ENCODE measurements around the gene LAYN. TPM values are rescaled to one million over a fixed set of nuclear protein-coding genes. Genes with fewer than 3 reads are reported as not detected.

Gene LAYN
- total RNA-seq, 1 experiment from 2014 or later: 3.7 TPM

DNA sequence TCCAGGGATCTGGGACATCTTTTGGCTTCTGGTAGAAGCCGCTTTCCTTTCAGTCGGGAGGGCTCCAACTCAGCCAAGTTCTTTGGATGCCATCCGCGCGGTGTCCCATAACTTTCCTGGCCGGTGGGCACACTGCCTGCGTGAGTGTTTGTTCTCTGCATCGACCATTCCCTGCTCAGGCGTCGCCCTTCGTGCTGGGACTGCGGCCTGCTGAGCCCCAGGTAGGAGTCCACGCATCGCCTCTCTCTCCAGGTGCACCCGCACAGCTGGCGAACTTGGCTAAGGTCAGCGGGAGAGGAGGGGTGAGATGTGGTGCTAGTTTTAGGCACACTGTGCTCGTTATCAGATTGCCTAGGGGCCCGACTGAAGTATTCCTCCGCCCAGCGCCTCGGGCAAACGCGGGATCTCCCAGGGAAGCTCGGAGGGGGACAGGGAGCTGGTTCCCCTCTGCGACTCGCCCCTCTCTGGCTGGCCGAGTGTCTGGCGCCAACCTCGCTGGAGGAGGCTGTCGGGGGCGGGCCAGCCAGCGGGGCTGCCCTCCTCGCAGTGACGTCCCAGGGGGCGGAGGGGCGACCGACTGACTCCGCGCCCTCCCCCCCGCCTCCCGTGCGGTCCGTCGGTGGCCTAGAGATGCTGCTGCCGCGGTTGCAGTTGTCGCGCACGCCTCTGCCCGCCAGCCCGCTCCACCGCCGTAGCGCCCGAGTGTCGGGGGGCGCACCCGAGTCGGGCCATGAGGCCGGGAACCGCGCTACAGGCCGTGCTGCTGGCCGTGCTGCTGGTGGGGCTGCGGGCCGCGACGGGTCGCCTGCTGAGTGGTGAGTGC is at the start of gene LAYN (continued):
- TF ChIP-seq, protein P1, sequence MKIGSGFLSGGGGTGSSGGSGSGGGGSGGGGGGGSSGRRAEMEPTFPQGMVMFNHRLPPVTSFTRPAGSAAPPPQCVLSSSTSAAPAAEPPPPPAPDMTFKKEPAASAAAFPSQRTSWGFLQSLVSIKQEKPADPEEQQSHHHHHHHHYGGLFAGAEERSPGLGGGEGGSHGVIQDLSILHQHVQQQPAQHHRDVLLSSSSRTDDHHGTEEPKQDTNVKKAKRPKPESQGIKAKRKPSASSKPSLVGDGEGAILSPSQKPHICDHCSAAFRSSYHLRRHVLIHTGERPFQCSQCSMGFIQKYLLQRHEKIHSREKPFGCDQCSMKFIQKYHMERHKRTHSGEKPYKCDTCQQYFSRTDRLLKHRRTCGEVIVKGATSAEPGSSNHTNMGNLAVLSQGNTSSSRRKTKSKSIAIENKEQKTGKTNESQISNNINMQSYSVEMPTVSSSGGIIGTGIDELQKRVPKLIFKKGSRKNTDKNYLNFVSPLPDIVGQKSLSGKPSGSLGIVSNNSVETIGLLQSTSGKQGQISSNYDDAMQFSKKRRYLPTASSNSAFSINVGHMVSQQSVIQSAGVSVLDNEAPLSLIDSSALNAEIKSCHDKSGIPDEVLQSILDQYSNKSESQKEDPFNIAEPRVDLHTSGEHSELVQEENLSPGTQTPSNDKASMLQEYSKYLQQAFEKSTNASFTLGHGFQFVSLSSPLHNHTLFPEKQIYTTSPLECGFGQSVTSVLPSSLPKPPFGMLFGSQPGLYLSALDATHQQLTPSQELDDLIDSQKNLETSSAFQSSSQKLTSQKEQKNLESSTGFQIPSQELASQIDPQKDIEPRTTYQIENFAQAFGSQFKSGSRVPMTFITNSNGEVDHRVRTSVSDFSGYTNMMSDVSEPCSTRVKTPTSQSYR (CRISPR knock-in tag; IDR thresholded peaks at IDR 0.05): no peak
- TF ChIP-seq EMX1 (CRISPR knock-in tag; IDR thresholded peaks at IDR 0.05) (no peak), KAT7 (CRISPR knock-in tag; IDR thresholded peaks at IDR 0.05; ENCODE audit: borderline replicate concordance) (no peak), FOXP1 (CRISPR knock-in tag; IDR thresholded peaks at IDR 0.05; ENCODE audit: borderline replicate concordance) (peak; percentile 82; the same call in 1 of the 2 replicates), TCF7 (CRISPR knock-in tag; IDR thresholded peaks at IDR 0.05; ENCODE audit: low read depth) (no peak), TEAD1 (CRISPR knock-in tag; IDR thresholded peaks at IDR 0.05) (peak; percentile 70; the same call in 1 of the 2 replicates), CBFB (CRISPR knock-in tag; IDR thresholded peaks at IDR 0.05; ENCODE audit: low read depth) (no peak), TEAD4 (CRISPR knock-in tag; IDR thresholded peaks at IDR 0.05) (no peak), CREB1 (CRISPR knock-in tag; IDR thresholded peaks at IDR 0.05) (no peak), ATF1 (CRISPR knock-in tag; IDR thresholded peaks at IDR 0.05) (no peak), ZNF671 (CRISPR knock-in tag; IDR thresholded peaks at IDR 0.05) (no peak), ZNF423 (CRISPR knock-in tag; IDR thresholded peaks at IDR 0.05) (0 out of 2 replicates have a peak, but pooled peaks have one; percentile 6)
- TF ChIP-seq, protein P2, sequence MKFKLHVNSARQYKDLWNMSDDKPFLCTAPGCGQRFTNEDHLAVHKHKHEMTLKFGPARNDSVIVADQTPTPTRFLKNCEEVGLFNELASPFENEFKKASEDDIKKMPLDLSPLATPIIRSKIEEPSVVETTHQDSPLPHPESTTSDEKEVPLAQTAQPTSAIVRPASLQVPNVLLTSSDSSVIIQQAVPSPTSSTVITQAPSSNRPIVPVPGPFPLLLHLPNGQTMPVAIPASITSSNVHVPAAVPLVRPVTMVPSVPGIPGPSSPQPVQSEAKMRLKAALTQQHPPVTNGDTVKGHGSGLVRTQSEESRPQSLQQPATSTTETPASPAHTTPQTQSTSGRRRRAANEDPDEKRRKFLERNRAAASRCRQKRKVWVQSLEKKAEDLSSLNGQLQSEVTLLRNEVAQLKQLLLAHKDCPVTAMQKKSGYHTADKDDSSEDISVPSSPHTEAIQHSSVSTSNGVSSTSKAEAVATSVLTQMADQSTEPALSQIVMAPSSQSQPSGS (CRISPR knock-in tag; IDR thresholded peaks at IDR 0.05; ENCODE audit: borderline replicate concordance, low read depth): no peak
- TF ChIP-seq, protein P3, sequence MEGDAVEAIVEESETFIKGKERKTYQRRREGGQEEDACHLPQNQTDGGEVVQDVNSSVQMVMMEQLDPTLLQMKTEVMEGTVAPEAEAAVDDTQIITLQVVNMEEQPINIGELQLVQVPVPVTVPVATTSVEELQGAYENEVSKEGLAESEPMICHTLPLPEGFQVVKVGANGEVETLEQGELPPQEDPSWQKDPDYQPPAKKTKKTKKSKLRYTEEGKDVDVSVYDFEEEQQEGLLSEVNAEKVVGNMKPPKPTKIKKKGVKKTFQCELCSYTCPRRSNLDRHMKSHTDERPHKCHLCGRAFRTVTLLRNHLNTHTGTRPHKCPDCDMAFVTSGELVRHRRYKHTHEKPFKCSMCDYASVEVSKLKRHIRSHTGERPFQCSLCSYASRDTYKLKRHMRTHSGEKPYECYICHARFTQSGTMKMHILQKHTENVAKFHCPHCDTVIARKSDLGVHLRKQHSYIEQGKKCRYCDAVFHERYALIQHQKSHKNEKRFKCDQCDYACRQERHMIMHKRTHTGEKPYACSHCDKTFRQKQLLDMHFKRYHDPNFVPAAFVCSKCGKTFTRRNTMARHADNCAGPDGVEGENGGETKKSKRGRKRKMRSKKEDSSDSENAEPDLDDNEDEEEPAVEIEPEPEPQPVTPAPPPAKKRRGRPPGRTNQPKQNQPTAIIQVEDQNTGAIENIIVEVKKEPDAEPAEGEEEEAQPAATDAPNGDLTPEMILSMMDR (IDR thresholded peaks at IDR 0.05): no peak
- TF ChIP-seq, protein P4, sequence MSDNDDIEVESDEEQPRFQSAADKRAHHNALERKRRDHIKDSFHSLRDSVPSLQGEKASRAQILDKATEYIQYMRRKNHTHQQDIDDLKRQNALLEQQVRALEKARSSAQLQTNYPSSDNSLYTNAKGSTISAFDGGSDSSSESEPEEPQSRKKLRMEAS (CRISPR knock-in tag; IDR thresholded peaks at IDR 0.05): peak; percentile 51; the same call in 1 of the 2 replicates
- TF ChIP-seq, protein P5, sequence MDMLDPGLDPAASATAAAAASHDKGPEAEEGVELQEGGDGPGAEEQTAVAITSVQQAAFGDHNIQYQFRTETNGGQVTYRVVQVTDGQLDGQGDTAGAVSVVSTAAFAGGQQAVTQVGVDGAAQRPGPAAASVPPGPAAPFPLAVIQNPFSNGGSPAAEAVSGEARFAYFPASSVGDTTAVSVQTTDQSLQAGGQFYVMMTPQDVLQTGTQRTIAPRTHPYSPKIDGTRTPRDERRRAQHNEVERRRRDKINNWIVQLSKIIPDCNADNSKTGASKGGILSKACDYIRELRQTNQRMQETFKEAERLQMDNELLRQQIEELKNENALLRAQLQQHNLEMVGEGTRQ (CRISPR knock-in tag; IDR thresholded peaks at IDR 0.05): no peak
- TF ChIP-seq, protein P6, sequence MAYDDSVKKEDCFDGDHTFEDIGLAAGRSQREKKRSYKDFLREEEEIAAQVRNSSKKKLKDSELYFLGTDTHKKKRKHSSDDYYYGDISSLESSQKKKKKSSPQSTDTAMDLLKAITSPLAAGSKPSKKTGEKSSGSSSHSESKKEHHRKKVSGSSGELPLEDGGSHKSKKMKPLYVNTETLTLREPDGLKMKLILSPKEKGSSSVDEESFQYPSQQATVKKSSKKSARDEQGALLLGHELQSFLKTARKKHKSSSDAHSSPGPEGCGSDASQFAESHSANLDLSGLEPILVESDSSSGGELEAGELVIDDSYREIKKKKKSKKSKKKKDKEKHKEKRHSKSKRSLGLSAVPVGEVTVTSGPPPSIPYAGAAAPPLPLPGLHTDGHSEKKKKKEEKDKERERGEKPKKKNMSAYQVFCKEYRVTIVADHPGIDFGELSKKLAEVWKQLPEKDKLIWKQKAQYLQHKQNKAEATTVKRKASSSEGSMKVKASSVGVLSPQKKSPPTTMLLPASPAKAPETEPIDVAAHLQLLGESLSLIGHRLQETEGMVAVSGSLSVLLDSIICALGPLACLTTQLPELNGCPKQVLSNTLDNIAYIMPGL (CRISPR knock-in tag; IDR thresholded peaks at IDR 0.05): peak; percentile 84
